Right lobe of liver (tissue), 4 donors: ENCODE results near the gene DNAAF8.

Experiments
- POLR2A ChIP-seq: fragments of 450-650 bp; IDR thresholded peaks from one replicate; pipeline ENCODE4 v1.6.1; 2017; ENCODE audit warnings: antibody characterized with exemption, mild to moderate bottlenecking
- TF ChIP-seq, protein P1 (sequence below), 4 donors: fragments of 200-600 bp in 3 of 4; fragments of 450-650 bp in 1 of 4; IDR thresholded peaks; one replicate each; pipeline versions ENCODE4 v1.5.1 to v1.8.0; 2016 to 2022; ENCODE audit warnings: antibody characterized with exemption in 4 of 4, mild to moderate bottlenecking in 2 of 4
- donor health status: DM: no; HTN: no; CAD: no.
- donor health status: DM: no; HTN: no; CAD: no.
- donor health status: DM: no; HTN: yes; CAD: no.

GRCh38 chr16:4694642-4695451, 39.5 kb upstream of the DNAAF8 start:
- TF ChIP-seq, protein P1, sequence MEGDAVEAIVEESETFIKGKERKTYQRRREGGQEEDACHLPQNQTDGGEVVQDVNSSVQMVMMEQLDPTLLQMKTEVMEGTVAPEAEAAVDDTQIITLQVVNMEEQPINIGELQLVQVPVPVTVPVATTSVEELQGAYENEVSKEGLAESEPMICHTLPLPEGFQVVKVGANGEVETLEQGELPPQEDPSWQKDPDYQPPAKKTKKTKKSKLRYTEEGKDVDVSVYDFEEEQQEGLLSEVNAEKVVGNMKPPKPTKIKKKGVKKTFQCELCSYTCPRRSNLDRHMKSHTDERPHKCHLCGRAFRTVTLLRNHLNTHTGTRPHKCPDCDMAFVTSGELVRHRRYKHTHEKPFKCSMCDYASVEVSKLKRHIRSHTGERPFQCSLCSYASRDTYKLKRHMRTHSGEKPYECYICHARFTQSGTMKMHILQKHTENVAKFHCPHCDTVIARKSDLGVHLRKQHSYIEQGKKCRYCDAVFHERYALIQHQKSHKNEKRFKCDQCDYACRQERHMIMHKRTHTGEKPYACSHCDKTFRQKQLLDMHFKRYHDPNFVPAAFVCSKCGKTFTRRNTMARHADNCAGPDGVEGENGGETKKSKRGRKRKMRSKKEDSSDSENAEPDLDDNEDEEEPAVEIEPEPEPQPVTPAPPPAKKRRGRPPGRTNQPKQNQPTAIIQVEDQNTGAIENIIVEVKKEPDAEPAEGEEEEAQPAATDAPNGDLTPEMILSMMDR (IDR thresholded peaks at IDR 0.05) = no peak
- TF ChIP-seq POLR2A = no peak
